NCI-H2227 treated with DMSO at 0.1 percent for 48 hours (cell line): Measurements from ENCODE around the gene PCDHGB5.

ENCODE experiments used
- DNase-seq: peaks from one replicate; lab custom pipeline; 2025; lab: John Stamatoyannopoulos, UW

PCDHGB5 gene

GRCh38 chr5:141441571-141442170, 43.9 kb downstream of the PCDHGB5 start:
- no peak for DNase-seq
